PFSK-1 (cell line): ENCODE measurements around the gene CEP112.

Source experiments
- FOXP2 ChIP-seq: optimal IDR thresholded peaks from 2 replicates; pipeline ENCODE3; 2011; ENCODE audit warnings: borderline replicate concordance, control low read depth, inconsistent platforms; ENCODE audit not compliant: insufficient read depth; ENCODE audit errors: extremely low read length, extremely low read depth
- POLR2AphosphoS5 ChIP-seq: IDR thresholded peaks from 2 replicates; pipeline ENCODE4 v1.6.1; 2012; ENCODE audit warnings: low read depth, mild to moderate bottlenecking, control low read depth, low read length, moderate library complexity
- REST ChIP-seq, 2 experiments: IDR thresholded peaks; 2 replicates each; pipeline versions ENCODE4 v1.6.1 to v1.8.0; 2011 to 2012; ENCODE audit warnings: low read depth in 2 of 2, low read length in 2 of 2, control low read depth in 1 of 2, inconsistent platforms in 1 of 2, mild to moderate bottlenecking in 1 of 2, moderate library complexity in 1 of 2; ENCODE audit not compliant: insufficient read depth in 1 of 2
- SIN3A ChIP-seq: IDR thresholded peaks from 2 replicates; pipeline ENCODE4 v1.6.1; 2012; ENCODE audit warnings: mild to moderate bottlenecking, low read length, moderate library complexity, borderline replicate concordance; ENCODE audit not compliant: insufficient read depth
- TAF1 ChIP-seq: IDR thresholded peaks from 2 replicates; pipeline ENCODE4 v1.6.1; 2012; ENCODE audit warnings: low read length, control low read depth, borderline replicate concordance; ENCODE audit not compliant: insufficient read depth

Gene CEP112

GRCh38 chr17:65799869-65800268 is 392.1 kb downstream of the CEP112 start:
- TF ChIP-seq REST (IDR thresholded peaks at IDR 0.05; ENCODE audit: insufficient read depth in 1 of 2, low read depth in 2 of 2, low read length in 2 of 2) = no peak
- TF ChIP-seq SIN3A = no peak
- no peak for TF ChIP-seq FOXP2
- TF ChIP-seq TAF1 = no peak
- no peak for TF ChIP-seq POLR2AphosphoS5

GRCh38 chr17:65799454-65799853 is 392.5 kb downstream of the CEP112 start:
- no peak for TF ChIP-seq FOXP2
- TF ChIP-seq SIN3A = no peak
- no peak for TF ChIP-seq REST (IDR thresholded peaks at IDR 0.05; ENCODE audit: insufficient read depth in 1 of 2, low read depth in 2 of 2, low read length in 2 of 2)
- TF ChIP-seq TAF1 = no peak
- TF ChIP-seq POLR2AphosphoS5 = no peak

- no peak for TF ChIP-seq SIN3A
- no peak for TF ChIP-seq REST (IDR thresholded peaks at IDR 0.05; ENCODE audit: insufficient read depth in 1 of 2, low read depth in 2 of 2, low read length in 2 of 2)
- TF ChIP-seq TAF1 = no peak
- TF ChIP-seq POLR2AphosphoS5 = no peak
- TF ChIP-seq FOXP2 = no peak
Observed at GRCh38 chr17:65797809-65798208, 394.1 kb downstream of the CEP112 start.

GRCh38 chr17:65797101-65797500 is 394.8 kb downstream of the CEP112 start:
- no peak for TF ChIP-seq REST (IDR thresholded peaks at IDR 0.05; ENCODE audit: insufficient read depth in 1 of 2, low read depth in 2 of 2, low read length in 2 of 2)

- no peak for TF ChIP-seq FOXP2
- no peak for TF ChIP-seq TAF1
- no peak for TF ChIP-seq SIN3A
- TF ChIP-seq REST (IDR thresholded peaks at IDR 0.05; ENCODE audit: insufficient read depth in 1 of 2, low read depth in 2 of 2, low read length in 2 of 2) = no peak
- no peak for TF ChIP-seq POLR2AphosphoS5
Observed at GRCh38 chr17:65794572-65794971, 397.4 kb downstream of the CEP112 start.
